Panc1 (cell line): ENCODE results near the gene VHLL. TPM values are rescaled to one million over a fixed set of nuclear protein-coding genes. Genes with fewer than 3 reads are reported as not detected.

Source experiments
- ATAC-seq: fragments of 200-7000 bp; cut with Tn5 transposase; 2 replicates; pipeline ENCODE4 v1.9.1; 2020; ENCODE audit warnings: mild to moderate bottlenecking, moderate library complexity
- BruUV-seq: library from RNA; stranded (reverse); fragments of 400-500 nt; replicated peaks from 2 replicates; lab custom pipeline; 2021; lab: Mats Ljungman, UMichigan
- CTCF ChIA-PET: fragments of 300-600 bp; sonication (Branson Sonifier 250); formaldehyde crosslinking; loops from one replicate; lab custom pipeline; 2022; ENCODE audit warnings: antibody characterized with exemption; lab: Charles Lee
- POLR2A ChIA-PET: fragments of 300-600 bp; sonication (Branson Sonifier 250); formaldehyde crosslinking; loops from one replicate; lab custom pipeline; 2022; ENCODE audit warnings: antibody characterized with exemption; lab: Charles Lee
- DNase-seq: peaks from one replicate; pipeline ENCODE4 v3.0.0-alpha.2; 2010; ENCODE audit warnings: low read depth, low spot score
- H3K27ac ChIP-seq: 2 replicates; pipeline ENCODE4 v1.5.1; 2011; ENCODE audit warnings: mild to moderate bottlenecking, low read length, inconsistent platforms
- H3K27me3 ChIP-seq: fragments of 200-500 bp; sonication (Bioruptor generic); 2 replicates; pipeline ENCODE4 v1.6.0; 2014; ENCODE audit warnings: low read length, inconsistent platforms; ENCODE audit not compliant: control insufficient read depth, insufficient read depth
- H3K36me3 ChIP-seq: fragments of 200-500 bp; sonication (Bioruptor generic); 2 replicates; pipeline ENCODE4 v1.5.1; 2014; ENCODE audit warnings: inconsistent platforms, mild to moderate bottlenecking, low read length, moderate library complexity; ENCODE audit not compliant: control insufficient read depth, insufficient read depth
- H3K4me1 ChIP-seq: 2 replicates; pipeline ENCODE4 v1.5.1; 2011; ENCODE audit warnings: inconsistent platforms, mild to moderate bottlenecking, low read length, moderate library complexity; ENCODE audit not compliant: control insufficient read depth, insufficient read depth
- H3K4me3 ChIP-seq, 2 experiments: 2 replicates each; pipeline ENCODE4 v1.5.1; 2011 to 2012; ENCODE audit warnings: low read depth in 2 of 2, low read length in 2 of 2, mild to moderate bottlenecking in 2 of 2, inconsistent platforms in 1 of 2, moderate library complexity in 1 of 2
- H3K9me3 ChIP-seq: fragments of 200-500 bp; sonication (Bioruptor generic); 2 replicates; pipeline ENCODE4 v1.5.1; 2014; ENCODE audit warnings: low read depth, mild to moderate bottlenecking, inconsistent platforms, low read length, moderate library complexity; ENCODE audit not compliant: control insufficient read depth, insufficient read depth
- POLR2AphosphoS5 ChIP-seq: IDR thresholded peaks from 2 replicates; pipeline ENCODE4 v1.6.1; 2012; ENCODE audit warnings: mild to moderate bottlenecking, low read depth, low read length, moderate library complexity
- SIN3A ChIP-seq: IDR thresholded peaks from 2 replicates; pipeline ENCODE4 v1.6.1; 2012; ENCODE audit warnings: low read depth, mild to moderate bottlenecking, low read length, moderate library complexity, borderline replicate concordance; ENCODE audit not compliant: insufficient read depth
- TCF7L2 ChIP-seq: IDR thresholded peaks from 2 replicates; pipeline ENCODE4 v1.6.1; 2011; ENCODE audit warnings: mild to moderate bottlenecking, low read depth, low read length, inconsistent platforms
- in situ Hi-C: cut with HindIII; loops from 2 replicates; pipeline ENCODE4 v1.10.0; 2016; ENCODE audit warnings: low sequenced_read_pairs, low pct_unique_long_range_greater_than_20kb
- intact Hi-C: fragments of 100-400 bp; cut with micrococcal nuclease; formaldehyde crosslinking; loops from one replicate; pipeline ENCODE4 v1.10.0; 2022; ENCODE audit not compliant: unreplicated experiment
- total RNA-seq: library from RNA; stranded (reverse); gene quantifications from one replicate; pipeline ENCODE4 v1.2.1, GENCODE V29; 2021; ENCODE audit not compliant: unreplicated experiment
- TF ChIP-seq, protein P1 (sequence below), 2 experiments: IDR thresholded peaks; 2 replicates each; pipeline ENCODE4 v1.6.1; 2011 to 2012; ENCODE audit warnings: low read depth in 2 of 2, control low read depth in 1 of 2, low read length in 1 of 2, mild to moderate bottlenecking in 1 of 2, moderate library complexity in 1 of 2; ENCODE audit not compliant: insufficient read depth in 1 of 2
- TF ChIP-seq, protein P2 (sequence below): fragments of 450-650 bp; IDR thresholded peaks from 2 replicates; pipeline ENCODE4 v1.5.1; 2017; ENCODE audit warnings: mild to moderate bottlenecking

Gene VHLL
- total RNA-seq, 1 experiment from 2014 or later, result 0.28 TPM

DNA sequence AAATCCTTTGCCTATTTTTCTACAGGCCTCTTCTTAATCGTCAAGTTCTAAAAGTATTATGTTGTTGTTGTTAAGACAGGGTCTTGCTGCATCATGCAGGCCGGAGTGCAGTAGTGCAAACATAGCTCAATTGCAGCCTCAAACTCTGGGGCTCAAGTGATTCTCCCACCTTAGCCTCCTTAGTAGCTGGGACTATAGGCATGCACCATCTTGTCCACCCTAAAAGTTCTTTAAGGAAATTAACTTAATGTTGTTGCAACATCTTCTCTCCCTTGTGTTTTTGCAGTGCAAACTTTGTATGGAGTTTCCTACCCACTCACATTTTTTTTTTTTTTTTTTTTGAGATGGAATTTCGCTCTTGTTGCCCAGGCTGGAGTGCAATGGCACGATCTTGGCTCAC lies 4.1 kb upstream of the VHLL start:
- H3K9me3 ChIP-seq, result no peaks in the 10 kb centered on the region
- H3K4me3 ChIP-seq, result no peak overlapping the region
- H3K27ac ChIP-seq, result no peak overlapping the region
- ChIA-PET POLR2A (interaction anchor here (0.6 kb wide), 1 partner anchor 368 kb away, joined by 8 read pairs; no protein-coding TSS in a partner anchor), CTCF (no interaction called here)
- peaks cover 3% of the 10 kb centered on the region; the same call in 1 of the 2 replicates for H3K36me3 ChIP-seq
- H3K4me1 ChIP-seq, result no peaks in the 10 kb centered on the region
- intact Hi-C loops, result no loop called here
- no peaks in the 10 kb centered on the region for H3K27me3 ChIP-seq
- no peak for TF ChIP-seq POLR2AphosphoS5
- no peak for TF ChIP-seq TCF7L2
- no peak for TF ChIP-seq SIN3A
- TF ChIP-seq, protein P1, sequence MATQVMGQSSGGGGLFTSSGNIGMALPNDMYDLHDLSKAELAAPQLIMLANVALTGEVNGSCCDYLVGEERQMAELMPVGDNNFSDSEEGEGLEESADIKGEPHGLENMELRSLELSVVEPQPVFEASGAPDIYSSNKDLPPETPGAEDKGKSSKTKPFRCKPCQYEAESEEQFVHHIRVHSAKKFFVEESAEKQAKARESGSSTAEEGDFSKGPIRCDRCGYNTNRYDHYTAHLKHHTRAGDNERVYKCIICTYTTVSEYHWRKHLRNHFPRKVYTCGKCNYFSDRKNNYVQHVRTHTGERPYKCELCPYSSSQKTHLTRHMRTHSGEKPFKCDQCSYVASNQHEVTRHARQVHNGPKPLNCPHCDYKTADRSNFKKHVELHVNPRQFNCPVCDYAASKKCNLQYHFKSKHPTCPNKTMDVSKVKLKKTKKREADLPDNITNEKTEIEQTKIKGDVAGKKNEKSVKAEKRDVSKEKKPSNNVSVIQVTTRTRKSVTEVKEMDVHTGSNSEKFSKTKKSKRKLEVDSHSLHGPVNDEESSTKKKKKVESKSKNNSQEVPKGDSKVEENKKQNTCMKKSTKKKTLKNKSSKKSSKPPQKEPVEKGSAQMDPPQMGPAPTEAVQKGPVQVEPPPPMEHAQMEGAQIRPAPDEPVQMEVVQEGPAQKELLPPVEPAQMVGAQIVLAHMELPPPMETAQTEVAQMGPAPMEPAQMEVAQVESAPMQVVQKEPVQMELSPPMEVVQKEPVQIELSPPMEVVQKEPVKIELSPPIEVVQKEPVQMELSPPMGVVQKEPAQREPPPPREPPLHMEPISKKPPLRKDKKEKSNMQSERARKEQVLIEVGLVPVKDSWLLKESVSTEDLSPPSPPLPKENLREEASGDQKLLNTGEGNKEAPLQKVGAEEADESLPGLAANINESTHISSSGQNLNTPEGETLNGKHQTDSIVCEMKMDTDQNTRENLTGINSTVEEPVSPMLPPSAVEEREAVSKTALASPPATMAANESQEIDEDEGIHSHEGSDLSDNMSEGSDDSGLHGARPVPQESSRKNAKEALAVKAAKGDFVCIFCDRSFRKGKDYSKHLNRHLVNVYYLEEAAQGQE (IDR thresholded peaks at IDR 0.05; ENCODE audit: insufficient read depth in 1 of 2, low read depth in 2 of 2, low read length in 1 of 2), result no peak
- TF ChIP-seq, protein P2, sequence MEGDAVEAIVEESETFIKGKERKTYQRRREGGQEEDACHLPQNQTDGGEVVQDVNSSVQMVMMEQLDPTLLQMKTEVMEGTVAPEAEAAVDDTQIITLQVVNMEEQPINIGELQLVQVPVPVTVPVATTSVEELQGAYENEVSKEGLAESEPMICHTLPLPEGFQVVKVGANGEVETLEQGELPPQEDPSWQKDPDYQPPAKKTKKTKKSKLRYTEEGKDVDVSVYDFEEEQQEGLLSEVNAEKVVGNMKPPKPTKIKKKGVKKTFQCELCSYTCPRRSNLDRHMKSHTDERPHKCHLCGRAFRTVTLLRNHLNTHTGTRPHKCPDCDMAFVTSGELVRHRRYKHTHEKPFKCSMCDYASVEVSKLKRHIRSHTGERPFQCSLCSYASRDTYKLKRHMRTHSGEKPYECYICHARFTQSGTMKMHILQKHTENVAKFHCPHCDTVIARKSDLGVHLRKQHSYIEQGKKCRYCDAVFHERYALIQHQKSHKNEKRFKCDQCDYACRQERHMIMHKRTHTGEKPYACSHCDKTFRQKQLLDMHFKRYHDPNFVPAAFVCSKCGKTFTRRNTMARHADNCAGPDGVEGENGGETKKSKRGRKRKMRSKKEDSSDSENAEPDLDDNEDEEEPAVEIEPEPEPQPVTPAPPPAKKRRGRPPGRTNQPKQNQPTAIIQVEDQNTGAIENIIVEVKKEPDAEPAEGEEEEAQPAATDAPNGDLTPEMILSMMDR, result no peak
- no TSS peak for BruUV-seq
- DNase-seq (no peak), ATAC-seq (no peak)
- in situ Hi-C loops, result no loop called here

DNA sequence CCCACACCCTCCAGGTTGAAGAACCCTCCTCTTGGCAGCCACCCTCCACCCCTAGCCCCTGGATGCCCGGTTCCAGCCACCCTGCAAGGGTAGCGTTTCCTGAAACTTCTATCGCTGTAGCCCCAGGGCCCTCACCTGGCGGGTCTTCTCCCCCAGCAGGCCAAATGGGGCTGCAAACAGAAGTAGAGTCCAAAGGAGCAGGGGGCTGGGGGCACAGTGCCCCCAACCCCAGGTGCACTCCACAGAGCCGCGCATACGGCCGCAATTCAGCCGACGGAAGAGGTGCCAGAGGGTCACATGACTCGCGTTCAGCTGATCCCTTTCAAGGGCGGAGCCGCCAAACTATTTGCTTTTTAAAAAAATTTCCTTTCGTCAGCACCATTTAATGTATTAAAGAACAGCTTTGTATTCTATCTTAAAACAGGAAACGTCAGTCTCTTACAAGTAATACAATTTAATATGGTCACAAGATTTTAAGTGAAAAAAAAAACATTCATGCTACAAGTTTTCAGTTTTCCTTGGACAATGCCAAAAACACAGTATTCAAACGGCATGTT lies 3.6 kb downstream of the VHLL start, which contains the start of gene GLMP:
GLMP (minus strand) TSS at position 289 of the 557 bp plus-strand sequence; CDS start at position 255, 34 bp downstream.
- POLR2A ChIA-PET, result no interaction called here
- 0 out of 2 replicates have a peak, but pooled peaks have one; percentile 53 for TF ChIP-seq TCF7L2
- TF ChIP-seq, protein P1 (IDR thresholded peaks at IDR 0.05; ENCODE audit: insufficient read depth in 1 of 2, low read depth in 2 of 2, low read length in 1 of 2), result no peak
- TF ChIP-seq POLR2AphosphoS5, result peak; percentile 24; the same call in 1 of the 2 replicates
- TF ChIP-seq SIN3A, result peak; percentile 74; the same call in 1 of the 2 replicates
- TF ChIP-seq, protein P2, result no peak
- intact Hi-C loops, result no loop called here
- peaks cover 18% of the 10 kb centered on the region for H3K4me1 ChIP-seq
- CTCF ChIA-PET, result no interaction called here
- peak within 1 kb of the TSS; percentile 57 to 86 for H3K4me3 ChIP-seq
- no peaks in the 10 kb centered on the region for H3K36me3 ChIP-seq
- H3K27ac ChIP-seq, result peak within 1 kb of the TSS; percentile 87
- no peaks in the 10 kb centered on the region for H3K9me3 ChIP-seq
- DNase-seq, result no peak
- ATAC-seq, result 0 out of 2 replicates have a peak, but pooled peaks have one; percentile 23
- in situ Hi-C loops, result no loop called here
- H3K27me3 ChIP-seq, result no peaks in the 10 kb centered on the region
- no TSS peak for BruUV-seq
